ENCODE data around the gene FBXO3.

Gene FBXO3

GRCh38 chr11:33787076-33787475, 12.8 kb upstream of the FBXO3 start:
- Histone ChIP-seq H3K4me1 (ENCODE audit: control insufficient read depth, low read length) (no peaks in the 10 kb centered on the region), H3K79me2 (ENCODE audit: control insufficient read depth, low read length) (no peaks in the 10 kb centered on the region), H3K27me3 (ENCODE audit: control insufficient read depth, low read length) (peaks cover 11% of the 10 kb centered on the region), H3K9me2 (replicated peaks; ENCODE audit: control insufficient read depth, low read length) (no peaks in the 10 kb centered on the region), H3F3A (ENCODE audit: control insufficient read depth, insufficient read depth) (no peaks in the 10 kb centered on the region), H3K9me3 (ENCODE audit: control insufficient read depth, insufficient read depth, low read length) (no peaks in the 10 kb centered on the region), H3K36me3 (ENCODE audit: control insufficient read depth, low read length) (no peaks in the 10 kb centered on the region), H4K20me1 (ENCODE audit: control insufficient read depth, insufficient read depth, low read depth, low read length) (no peaks in the 10 kb centered on the region), H3K27ac (ENCODE audit: low read depth, low read length) (no peak overlapping the region), H3K4me3 (ENCODE audit: low read length) (no peak overlapping the region), H3K4me2 (ENCODE audit: low read length) (no peak overlapping the region)
- TF ChIP-seq CTCF (IDR thresholded peaks at IDR 0.05; ENCODE audit: low read depth, low read length, poor library complexity, severe bottlenecking) = no peak
- TF ChIP-seq EZH2phosphoT487 (IDR thresholded peaks at IDR 0.05; ENCODE audit: borderline replicate concordance, low read length) = no peak

GRCh38 chr11:33785609-33786008, 11.3 kb upstream of the FBXO3 start:
- Histone ChIP-seq H3K79me2 (ENCODE audit: control insufficient read depth, low read length) (no peaks in the 10 kb centered on the region), H3K4me3 (ENCODE audit: low read length) (no peak overlapping the region), H3K27ac (ENCODE audit: low read depth, low read length) (no peak overlapping the region), H3K27me3 (ENCODE audit: control insufficient read depth, low read length) (peaks cover 12% of the 10 kb centered on the region), H3K9me3 (ENCODE audit: control insufficient read depth, insufficient read depth, low read length) (no peaks in the 10 kb centered on the region), H3K36me3 (ENCODE audit: control insufficient read depth, low read length) (no peaks in the 10 kb centered on the region), H3K9me2 (replicated peaks; ENCODE audit: control insufficient read depth, low read length) (no peaks in the 10 kb centered on the region), H3F3A (ENCODE audit: control insufficient read depth, insufficient read depth) (no peaks in the 10 kb centered on the region), H4K20me1 (ENCODE audit: control insufficient read depth, insufficient read depth, low read depth, low read length) (no peaks in the 10 kb centered on the region), H3K4me1 (ENCODE audit: control insufficient read depth, low read length) (no peaks in the 10 kb centered on the region), H3K4me2 (ENCODE audit: low read length) (no peak overlapping the region)
- no peak for TF ChIP-seq CTCF (IDR thresholded peaks at IDR 0.05; ENCODE audit: low read depth, low read length, poor library complexity, severe bottlenecking)
- TF ChIP-seq EZH2phosphoT487 (IDR thresholded peaks at IDR 0.05; ENCODE audit: borderline replicate concordance, low read length) = no peak

- Histone ChIP-seq H3K4me1 (ENCODE audit: control insufficient read depth, low read length) (peaks cover 19% of the 10 kb centered on the region), H3K27me3 (ENCODE audit: control insufficient read depth, low read length) (peaks cover 42% of the 10 kb centered on the region), H3K4me3 (ENCODE audit: low read length) (no peak overlapping the region), H3K9me2 (replicated peaks; ENCODE audit: control insufficient read depth, low read length) (no peaks in the 10 kb centered on the region), H3K27ac (ENCODE audit: low read depth, low read length) (no peak overlapping the region), H3K4me2 (ENCODE audit: low read length) (no peak overlapping the region), H3K79me2 (ENCODE audit: control insufficient read depth, low read length) (no peaks in the 10 kb centered on the region), H3K36me3 (ENCODE audit: control insufficient read depth, low read length) (no peaks in the 10 kb centered on the region), H3F3A (ENCODE audit: control insufficient read depth, insufficient read depth) (peaks cover 4% of the 10 kb centered on the region; the same call in 1 of the 2 replicates), H3K9me3 (ENCODE audit: control insufficient read depth, insufficient read depth, low read length) (no peaks in the 10 kb centered on the region), H4K20me1 (ENCODE audit: control insufficient read depth, insufficient read depth, low read depth, low read length) (no peaks in the 10 kb centered on the region)
- TF ChIP-seq EZH2phosphoT487 (IDR thresholded peaks at IDR 0.05; ENCODE audit: borderline replicate concordance, low read length) (no peak), CTCF (IDR thresholded peaks at IDR 0.05; ENCODE audit: low read depth, low read length, poor library complexity, severe bottlenecking) (no peak)
These were observed 5.7 kb upstream of the FBXO3 start for GRCh38 chr11:33779849-33780528.
